ENCODE data around the gene RBM27. TPM values are rescaled to one million over a fixed set of nuclear protein-coding genes. Genes with fewer than 3 reads are reported as not detected.
A peak's percentile ranks its signal among the peaks of the same experiment; 100 is the strongest.

Gene RBM27
- total and polyA plus RNA-seq, 10 of the 15 experiments (the other 5 are each of a cell fraction or from before 2014, with no cell fraction given) = 5.8 to 33.9 (median 16.9) TPM

DNA sequence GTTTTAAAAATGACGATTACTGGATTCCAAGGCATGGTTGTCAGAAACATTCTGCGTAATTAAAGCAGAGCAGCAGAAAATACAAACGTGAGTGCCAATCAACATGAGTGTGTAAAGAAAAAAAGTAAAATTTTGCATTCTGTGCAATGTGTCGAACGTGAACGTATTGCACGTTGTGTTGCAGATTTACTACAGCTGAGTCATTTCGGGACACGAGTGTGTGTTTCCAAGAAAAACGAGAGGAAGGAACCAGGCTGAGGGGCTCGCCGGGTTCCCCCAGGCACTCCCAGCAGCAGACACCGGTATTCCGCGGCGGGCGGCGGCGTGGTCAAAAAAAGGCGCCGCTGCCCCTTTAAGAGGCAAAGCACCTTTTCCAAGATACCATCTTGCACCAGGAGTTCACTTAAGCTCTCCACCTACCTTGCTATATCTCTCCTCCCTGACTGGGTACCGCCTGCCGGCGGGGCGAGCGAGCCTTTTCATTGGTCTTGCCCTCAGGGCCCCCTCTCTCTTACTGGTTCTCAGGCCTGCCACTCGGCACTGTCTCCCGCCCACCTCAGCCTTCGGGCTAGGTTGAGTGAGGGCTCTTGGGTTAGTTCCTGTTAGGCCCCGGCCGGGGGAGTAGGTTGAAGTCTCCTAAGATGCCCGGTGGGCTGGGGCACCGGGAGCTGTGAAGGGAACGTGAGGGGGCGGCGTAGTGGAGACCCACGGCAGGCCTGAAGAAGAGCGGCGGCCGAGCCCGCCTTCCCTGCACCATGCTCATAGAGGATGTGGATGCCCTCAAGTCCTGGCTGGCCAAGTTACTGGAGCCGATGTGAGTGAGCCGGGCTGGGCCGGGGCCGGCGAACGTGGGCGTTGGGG, at the start of gene RBM27 (continued):
- TF ChIP-seq ELK1 (IDR thresholded peaks at IDR 0.05; ENCODE audit: low read depth, low read length) (no peak), LARP7 (IDR thresholded peaks at IDR 0.05) (no peak), NFYB (IDR thresholded peaks at IDR 0.05; ENCODE audit: insufficient read depth, low read depth, low read length) (peak; percentile 100), ZSCAN29 (IDR thresholded peaks at IDR 0.05) (no peak), TAF1 (IDR thresholded peaks at IDR 0.05; ENCODE audit: borderline replicate concordance, low read depth, low read length) (peak; percentile 89), SIX5 (IDR thresholded peaks at IDR 0.05; ENCODE audit: low read depth, low read length, severe bottlenecking) (peak; percentile 38), ZBTB11 (CRISPR knock-in tag; IDR thresholded peaks at IDR 0.05) (no peak), HDAC6 (IDR thresholded peaks at IDR 0.05; ENCODE audit: unreplicated experiment) (no peak), NRF1 (conservative IDR thresholded peaks at IDR 0.05; ENCODE audit: low read depth, low read length) (no peak), SMAD1 (IDR thresholded peaks at IDR 0.05; ENCODE audit: low read depth, partially characterized antibody) (no peak), KDM1A (IDR thresholded peaks at IDR 0.05; ENCODE audit: borderline replicate concordance) (no peak), JUND (IDR thresholded peaks at IDR 0.05; ENCODE audit: low read depth, low read length) (no peak), ZBTB40 (IDR thresholded peaks at IDR 0.05; ENCODE audit: borderline replicate concordance) (peak; percentile 62; the same call in 1 of the 2 replicates), ZNF217 (IDR thresholded peaks at IDR 0.05) (no peak)
- TF ChIP-seq, protein P1, sequence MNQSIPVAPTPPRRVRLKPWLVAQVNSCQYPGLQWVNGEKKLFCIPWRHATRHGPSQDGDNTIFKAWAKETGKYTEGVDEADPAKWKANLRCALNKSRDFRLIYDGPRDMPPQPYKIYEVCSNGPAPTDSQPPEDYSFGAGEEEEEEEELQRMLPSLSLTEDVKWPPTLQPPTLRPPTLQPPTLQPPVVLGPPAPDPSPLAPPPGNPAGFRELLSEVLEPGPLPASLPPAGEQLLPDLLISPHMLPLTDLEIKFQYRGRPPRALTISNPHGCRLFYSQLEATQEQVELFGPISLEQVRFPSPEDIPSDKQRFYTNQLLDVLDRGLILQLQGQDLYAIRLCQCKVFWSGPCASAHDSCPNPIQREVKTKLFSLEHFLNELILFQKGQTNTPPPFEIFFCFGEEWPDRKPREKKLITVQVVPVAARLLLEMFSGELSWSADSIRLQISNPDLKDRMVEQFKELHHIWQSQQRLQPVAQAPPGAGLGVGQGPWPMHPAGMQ (IDR thresholded peaks at IDR 0.05; ENCODE audit: borderline replicate concordance) = no peak
- TF ChIP-seq, protein P2, sequence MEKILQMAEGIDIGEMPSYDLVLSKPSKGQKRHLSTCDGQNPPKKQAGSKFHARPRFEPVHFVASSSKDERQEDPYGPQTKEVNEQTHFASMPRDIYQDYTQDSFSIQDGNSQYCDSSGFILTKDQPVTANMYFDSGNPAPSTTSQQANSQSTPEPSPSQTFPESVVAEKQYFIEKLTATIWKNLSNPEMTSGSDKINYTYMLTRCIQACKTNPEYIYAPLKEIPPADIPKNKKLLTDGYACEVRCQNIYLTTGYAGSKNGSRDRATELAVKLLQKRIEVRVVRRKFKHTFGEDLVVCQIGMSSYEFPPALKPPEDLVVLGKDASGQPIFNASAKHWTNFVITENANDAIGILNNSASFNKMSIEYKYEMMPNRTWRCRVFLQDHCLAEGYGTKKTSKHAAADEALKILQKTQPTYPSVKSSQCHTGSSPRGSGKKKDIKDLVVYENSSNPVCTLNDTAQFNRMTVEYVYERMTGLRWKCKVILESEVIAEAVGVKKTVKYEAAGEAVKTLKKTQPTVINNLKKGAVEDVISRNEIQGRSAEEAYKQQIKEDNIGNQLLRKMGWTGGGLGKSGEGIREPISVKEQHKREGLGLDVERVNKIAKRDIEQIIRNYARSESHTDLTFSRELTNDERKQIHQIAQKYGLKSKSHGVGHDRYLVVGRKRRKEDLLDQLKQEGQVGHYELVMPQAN (conservative IDR thresholded peaks at IDR 0.05) = peak; percentile 58; the same call in 1 of the 2 replicates
